A673 (cell line): ENCODE results near the gene NOL9. TPM values are rescaled to one million over a fixed set of nuclear protein-coding genes. Genes with fewer than 3 reads are reported as not detected.

Experiments used
- BruUV-seq: library from RNA; stranded (reverse); fragments of 400-500 nt; replicated peaks from 2 replicates; lab custom pipeline; 2021; lab: Mats Ljungman, UMichigan
- CTCF ChIA-PET: fragments of 300-600 bp; sonication (Branson Sonifier 250); formaldehyde crosslinking; loops from one replicate; lab custom pipeline; 2022; ENCODE audit warnings: antibody characterized with exemption; lab: Charles Lee
- POLR2A ChIA-PET: fragments of 300-600 bp; sonication (Branson Sonifier 250); formaldehyde crosslinking; loops from one replicate; lab custom pipeline; 2022; ENCODE audit warnings: antibody characterized with exemption; ENCODE audit not compliant: low non-redundant PET; lab: Charles Lee
- DNase-seq: peaks from one replicate; pipeline ENCODE4 v3.0.0-alpha.2; 2015; ENCODE audit warnings: low spot score
- H3K27ac ChIP-seq: fragments of 200-600 bp; sonication (generic); 2 replicates; pipeline ENCODE4 v1.5.1; 2016; ENCODE audit warnings: mixed run types, low read depth, mild to moderate bottlenecking, mixed read lengths, antibody characterized with exemption, low read length; ENCODE audit not compliant: poor library complexity, severe bottlenecking
- H3K27me3 ChIP-seq: fragments of 200-600 bp; sonication (generic); replicated peaks from 2 replicates; pipeline ENCODE4 v1.6.1; 2017; ENCODE audit warnings: mixed run types, low read depth, mild to moderate bottlenecking, mixed read lengths, antibody characterized with exemption, low read length; ENCODE audit not compliant: insufficient read depth, poor library complexity
- H3K36me3 ChIP-seq: fragments of 200-600 bp; sonication (generic); 2 replicates; pipeline ENCODE4 v1.6.1; 2016; ENCODE audit warnings: mixed run types, mild to moderate bottlenecking, mixed read lengths, antibody characterized with exemption, low read length; ENCODE audit not compliant: insufficient read depth, poor library complexity, severe bottlenecking
- H3K4me1 ChIP-seq: fragments of 200-600 bp; sonication (generic); 2 replicates; pipeline ENCODE4 v1.6.1; 2017; ENCODE audit warnings: mixed run types, mild to moderate bottlenecking, mixed read lengths, antibody characterized with exemption, low read length; ENCODE audit not compliant: insufficient read depth, poor library complexity, severe bottlenecking
- H3K4me3 ChIP-seq: fragments of 200-600 bp; sonication (generic); 2 replicates; pipeline ENCODE4 v1.5.1; 2016; ENCODE audit warnings: low read depth, mixed run types, mild to moderate bottlenecking, mixed read lengths, low read length; ENCODE audit not compliant: poor library complexity, severe bottlenecking
- H3K9me3 ChIP-seq: fragments of 200-600 bp; sonication (generic); 2 replicates; pipeline ENCODE4 v1.6.1; 2016; ENCODE audit warnings: mixed run types, low read depth, mild to moderate bottlenecking, mixed read lengths, antibody characterized with exemption, low read length; ENCODE audit not compliant: poor library complexity, severe bottlenecking
- EZH2 ChIP-seq: fragments of 200-600 bp; sonication (generic); IDR thresholded peaks from 2 replicates; pipeline ENCODE4 v1.6.1; 2017; ENCODE audit warnings: borderline replicate concordance, low read depth, mild to moderate bottlenecking, mixed read lengths, antibody characterized with exemption, low read length; ENCODE audit not compliant: poor library complexity, severe bottlenecking
- intact Hi-C: fragments of 100-400 bp; cut with micrococcal nuclease; formaldehyde crosslinking; loops from one replicate; pipeline ENCODE4 v1.10.0; 2022; ENCODE audit not compliant: unreplicated experiment
- total RNA-seq: library from RNA; stranded (reverse); gene quantifications from 2 replicates; pipeline ENCODE4 v1.2.3, GENCODE V29; 2021
- TF ChIP-seq, protein P1 (sequence below): fragments of 300-800, 200-600 bp; sonication (generic); conservative IDR thresholded peaks from 2 replicates; pipeline ENCODE4 v1.5.1; 2017; ENCODE audit warnings: low read depth, mild to moderate bottlenecking, antibody characterized with exemption, low read length, moderate library complexity, mixed read lengths

Gene NOL9
- total RNA-seq, 1 experiment from 2014 or later: 55.6 TPM

DNA sequence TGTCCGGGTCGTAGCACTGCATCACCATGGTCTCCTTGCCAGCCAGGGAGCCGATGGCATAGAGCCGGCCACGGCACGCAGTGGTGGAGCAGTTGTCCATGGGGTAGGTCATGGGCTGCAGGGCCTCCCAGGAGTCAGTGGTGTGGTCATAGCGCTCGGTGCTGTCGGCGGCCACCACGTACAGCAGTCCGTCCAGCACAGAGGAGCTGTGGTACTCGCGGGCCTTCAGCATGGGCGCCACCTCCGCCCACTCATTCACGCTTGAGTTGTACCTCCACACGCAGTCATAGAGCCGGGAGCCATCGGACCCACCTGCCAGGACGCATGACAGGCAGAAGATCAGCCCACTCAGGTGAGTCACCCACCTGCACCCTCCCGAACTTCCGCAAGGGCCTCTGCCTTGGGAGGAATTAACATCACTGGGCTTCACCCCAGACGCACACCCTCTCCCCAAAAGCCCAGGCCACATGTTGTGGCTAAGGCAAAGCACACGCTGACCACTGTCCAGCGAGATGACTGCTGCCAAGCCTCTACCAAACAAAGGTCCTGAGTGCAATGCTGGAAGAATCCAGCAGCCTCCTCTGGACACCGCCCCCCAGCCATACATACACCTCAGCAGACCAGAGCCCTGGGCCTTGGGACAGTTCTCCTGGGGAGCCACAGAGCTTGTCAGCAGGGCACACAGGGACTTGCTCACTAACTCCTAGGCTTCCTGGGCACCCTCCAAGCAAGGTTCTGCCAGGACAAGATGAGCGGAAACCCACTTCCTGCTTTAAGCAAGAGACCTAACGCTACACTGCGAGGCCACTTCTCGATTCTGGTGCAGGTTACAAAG is 45.0 kb upstream of the NOL9 start:
- Histone ChIP-seq H3K4me1 (peaks cover 11% of the 10 kb centered on the region), H3K27me3 (no peaks in the 10 kb centered on the region), H3K27ac (no peak overlapping the region), H3K36me3 (peaks cover 43% of the 10 kb centered on the region), H3K9me3 (no peaks in the 10 kb centered on the region), H3K4me3 (no peak overlapping the region)
- CTCF ChIA-PET: no interaction called here
- intact Hi-C loops: no loop called here
- DNase-seq: no peak
- POLR2A ChIA-PET: no interaction called here
- TF ChIP-seq, protein P1, sequence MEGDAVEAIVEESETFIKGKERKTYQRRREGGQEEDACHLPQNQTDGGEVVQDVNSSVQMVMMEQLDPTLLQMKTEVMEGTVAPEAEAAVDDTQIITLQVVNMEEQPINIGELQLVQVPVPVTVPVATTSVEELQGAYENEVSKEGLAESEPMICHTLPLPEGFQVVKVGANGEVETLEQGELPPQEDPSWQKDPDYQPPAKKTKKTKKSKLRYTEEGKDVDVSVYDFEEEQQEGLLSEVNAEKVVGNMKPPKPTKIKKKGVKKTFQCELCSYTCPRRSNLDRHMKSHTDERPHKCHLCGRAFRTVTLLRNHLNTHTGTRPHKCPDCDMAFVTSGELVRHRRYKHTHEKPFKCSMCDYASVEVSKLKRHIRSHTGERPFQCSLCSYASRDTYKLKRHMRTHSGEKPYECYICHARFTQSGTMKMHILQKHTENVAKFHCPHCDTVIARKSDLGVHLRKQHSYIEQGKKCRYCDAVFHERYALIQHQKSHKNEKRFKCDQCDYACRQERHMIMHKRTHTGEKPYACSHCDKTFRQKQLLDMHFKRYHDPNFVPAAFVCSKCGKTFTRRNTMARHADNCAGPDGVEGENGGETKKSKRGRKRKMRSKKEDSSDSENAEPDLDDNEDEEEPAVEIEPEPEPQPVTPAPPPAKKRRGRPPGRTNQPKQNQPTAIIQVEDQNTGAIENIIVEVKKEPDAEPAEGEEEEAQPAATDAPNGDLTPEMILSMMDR: no peak
- TF ChIP-seq EZH2: no peak
- no TSS peak for BruUV-seq

DNA sequence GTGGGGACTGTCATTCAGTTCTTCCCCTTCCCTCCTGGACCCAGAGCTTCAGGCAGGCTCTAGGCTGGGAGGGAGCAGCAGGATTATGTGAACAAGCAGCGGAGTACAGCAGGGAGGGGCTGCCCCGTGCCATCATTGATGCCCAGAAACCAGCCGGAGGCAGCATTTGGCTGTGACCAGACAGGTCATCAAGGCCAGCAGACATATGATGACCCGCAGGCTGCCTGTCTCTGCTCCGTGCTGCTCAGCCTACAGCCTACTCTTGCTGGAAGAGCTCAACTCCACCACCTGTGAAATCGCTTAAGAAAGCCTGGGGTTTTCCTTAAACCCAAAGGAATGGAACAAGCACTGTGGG is 43.4 kb upstream of the NOL9 start:
- no peak overlapping the region for H3K4me3 ChIP-seq
- DNase-seq: no peak
- peaks cover 56% of the 10 kb centered on the region for H3K36me3 ChIP-seq
- ChIA-PET POLR2A (no interaction called here), CTCF (no interaction called here)
- no peak overlapping the region for H3K27ac ChIP-seq
- H3K27me3 ChIP-seq: no peaks in the 10 kb centered on the region
- TF ChIP-seq, protein P1: no peak
- TF ChIP-seq EZH2: no peak
- no TSS peak for BruUV-seq
- intact Hi-C loops: no loop called here
- no peaks in the 10 kb centered on the region for H3K9me3 ChIP-seq
- H3K4me1 ChIP-seq: no peaks in the 10 kb centered on the region

DNA sequence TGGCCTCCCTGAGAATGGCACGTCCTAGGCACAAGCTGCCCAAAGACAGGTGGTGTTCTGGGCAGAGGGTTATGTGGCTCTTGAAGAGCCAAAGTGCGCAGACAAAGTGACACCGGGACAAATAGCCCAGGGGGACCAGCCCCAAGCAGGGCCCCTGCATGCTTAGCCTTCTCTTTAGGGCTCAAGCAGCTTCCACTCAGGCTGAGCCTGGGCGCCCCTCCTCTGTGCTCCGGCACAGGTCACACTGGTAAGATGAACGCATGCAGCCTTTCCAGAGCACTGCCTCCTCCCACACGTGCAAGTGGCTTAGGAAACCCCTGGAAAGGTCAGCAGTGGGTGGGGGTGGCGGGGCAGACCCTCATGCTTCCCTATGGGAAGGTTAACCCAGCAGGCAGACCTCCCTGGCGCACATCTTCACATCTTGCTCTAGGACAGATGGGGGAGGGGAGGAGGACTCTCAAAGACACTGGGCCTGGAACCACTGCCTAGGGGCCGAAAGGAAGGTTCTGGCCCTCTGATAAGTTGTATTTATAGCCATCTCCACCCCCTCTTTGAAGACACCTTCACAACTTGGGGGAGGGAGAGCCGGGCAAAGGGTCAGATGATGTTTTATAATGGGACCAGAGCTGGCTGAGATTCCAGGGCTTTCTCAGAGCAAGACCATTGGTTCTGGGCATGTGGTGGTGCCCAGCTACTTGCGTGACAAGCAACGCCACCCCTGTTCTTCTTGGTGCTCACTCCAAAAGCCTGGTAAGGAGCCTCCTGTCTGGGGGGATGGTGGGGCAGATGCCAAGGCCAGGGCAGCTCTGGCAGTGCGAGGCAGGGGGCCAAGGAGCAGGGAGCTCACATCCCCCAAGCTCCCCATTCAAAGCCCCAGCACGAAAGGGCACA is 42.8 kb upstream of the NOL9 start:
- DNase-seq: no peak
- Histone ChIP-seq H3K27ac (no peak overlapping the region), H3K27me3 (no peaks in the 10 kb centered on the region), H3K9me3 (no peaks in the 10 kb centered on the region), H3K36me3 (peaks cover 57% of the 10 kb centered on the region), H3K4me1 (no peaks in the 10 kb centered on the region), H3K4me3 (no peak overlapping the region)
- no TSS peak for BruUV-seq
- CTCF ChIA-PET: no interaction called here
- TF ChIP-seq EZH2: no peak
- TF ChIP-seq, protein P1: no peak
- POLR2A ChIA-PET: no interaction called here
- intact Hi-C loops: no loop called here
